PC-9 (cell line): ENCODE data around the gene KRT1.

ENCODE experiments used
- EZH2 ChIP-seq: fragments of 200-600 bp; sonication (generic); IDR thresholded peaks from 2 replicates; pipeline ENCODE4 v1.8.0; 2017; ENCODE audit warnings: antibody characterized with exemption, low read depth
- TF ChIP-seq, protein P1 (sequence below): fragments of 200-600 bp; sonication (generic); conservative IDR thresholded peaks from 2 replicates; pipeline ENCODE4 v1.6.1; 2017; ENCODE audit warnings: mixed run types, antibody characterized with exemption, mild to moderate bottlenecking, moderate library complexity

DNA sequence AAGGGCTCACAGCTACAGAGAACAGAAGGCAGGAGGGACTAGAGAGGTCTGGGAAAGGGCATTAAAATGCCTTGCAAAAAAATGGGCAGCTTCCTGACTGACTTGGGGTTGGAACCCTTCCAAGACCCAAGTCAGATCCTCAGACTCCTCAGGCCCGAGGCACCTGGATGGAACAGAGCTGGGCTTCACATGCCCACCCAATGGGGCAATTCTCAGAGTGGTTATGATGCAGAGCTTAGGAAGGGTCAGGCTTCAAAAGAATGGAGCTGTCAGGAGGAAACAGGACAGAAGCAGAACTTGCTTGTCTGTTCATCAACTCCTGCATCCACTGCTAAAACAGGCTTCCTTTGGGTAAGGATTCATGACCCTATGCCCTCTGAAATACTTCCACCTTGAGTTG lies 9.7 kb upstream of the KRT1 start:
- TF ChIP-seq, protein P1, sequence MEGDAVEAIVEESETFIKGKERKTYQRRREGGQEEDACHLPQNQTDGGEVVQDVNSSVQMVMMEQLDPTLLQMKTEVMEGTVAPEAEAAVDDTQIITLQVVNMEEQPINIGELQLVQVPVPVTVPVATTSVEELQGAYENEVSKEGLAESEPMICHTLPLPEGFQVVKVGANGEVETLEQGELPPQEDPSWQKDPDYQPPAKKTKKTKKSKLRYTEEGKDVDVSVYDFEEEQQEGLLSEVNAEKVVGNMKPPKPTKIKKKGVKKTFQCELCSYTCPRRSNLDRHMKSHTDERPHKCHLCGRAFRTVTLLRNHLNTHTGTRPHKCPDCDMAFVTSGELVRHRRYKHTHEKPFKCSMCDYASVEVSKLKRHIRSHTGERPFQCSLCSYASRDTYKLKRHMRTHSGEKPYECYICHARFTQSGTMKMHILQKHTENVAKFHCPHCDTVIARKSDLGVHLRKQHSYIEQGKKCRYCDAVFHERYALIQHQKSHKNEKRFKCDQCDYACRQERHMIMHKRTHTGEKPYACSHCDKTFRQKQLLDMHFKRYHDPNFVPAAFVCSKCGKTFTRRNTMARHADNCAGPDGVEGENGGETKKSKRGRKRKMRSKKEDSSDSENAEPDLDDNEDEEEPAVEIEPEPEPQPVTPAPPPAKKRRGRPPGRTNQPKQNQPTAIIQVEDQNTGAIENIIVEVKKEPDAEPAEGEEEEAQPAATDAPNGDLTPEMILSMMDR = no peak
- no peak for TF ChIP-seq EZH2
